ENCODE results near the gene PRPF38B.

DNA sequence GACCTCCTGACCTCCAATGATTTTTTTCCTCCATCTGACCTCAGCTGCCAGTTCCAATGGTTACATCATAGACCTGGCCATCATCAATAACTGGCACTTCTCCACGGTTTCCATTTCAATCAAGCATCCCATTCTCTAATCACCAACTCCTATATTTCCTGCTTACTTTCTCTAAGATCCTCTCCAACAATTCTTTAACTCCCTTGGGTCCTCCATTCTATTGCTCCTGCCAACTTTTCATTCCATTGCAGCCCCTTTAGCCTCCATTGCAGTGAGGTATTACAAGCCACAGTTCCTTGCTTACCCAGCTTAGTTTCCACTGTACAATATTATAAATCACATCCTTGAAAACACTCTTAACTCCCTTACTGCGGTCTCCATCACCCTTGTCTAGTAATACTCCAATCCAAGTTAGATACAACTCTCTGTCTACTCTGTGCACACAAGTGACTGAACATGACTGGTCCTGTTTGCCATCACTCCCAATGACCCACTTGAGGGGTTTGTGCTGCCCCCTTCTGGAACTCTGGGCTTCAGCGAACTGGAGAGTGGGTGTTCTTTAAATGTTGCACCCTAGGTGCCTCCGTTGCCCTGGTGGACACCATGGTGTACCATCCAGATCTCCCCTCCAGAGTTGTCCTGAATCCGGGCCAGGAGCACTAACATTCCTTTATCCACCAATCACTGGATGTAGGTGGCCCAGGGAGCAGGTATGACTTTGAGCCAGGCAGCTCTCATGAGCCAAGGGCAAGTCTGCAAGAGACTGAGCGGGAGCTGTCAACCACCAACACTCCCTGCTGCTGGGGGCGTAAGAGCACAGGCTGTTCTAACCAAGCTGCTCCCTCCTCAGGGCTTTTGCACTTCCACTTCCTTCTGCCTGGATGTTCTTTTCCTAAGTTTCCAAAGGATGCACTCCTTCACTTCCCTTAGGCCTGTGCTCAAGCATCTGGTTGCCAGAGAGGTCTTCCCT, 16.9 kb downstream of the PRPF38B start:
- TF ChIP-seq, protein P1, sequence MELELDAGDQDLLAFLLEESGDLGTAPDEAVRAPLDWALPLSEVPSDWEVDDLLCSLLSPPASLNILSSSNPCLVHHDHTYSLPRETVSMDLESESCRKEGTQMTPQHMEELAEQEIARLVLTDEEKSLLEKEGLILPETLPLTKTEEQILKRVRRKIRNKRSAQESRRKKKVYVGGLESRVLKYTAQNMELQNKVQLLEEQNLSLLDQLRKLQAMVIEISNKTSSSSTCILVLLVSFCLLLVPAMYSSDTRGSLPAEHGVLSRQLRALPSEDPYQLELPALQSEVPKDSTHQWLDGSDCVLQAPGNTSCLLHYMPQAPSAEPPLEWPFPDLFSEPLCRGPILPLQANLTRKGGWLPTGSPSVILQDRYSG (tag; conservative IDR thresholded peaks at IDR 0.05; ENCODE audit: low read depth): no peak
- TF ChIP-seq, protein P2, sequence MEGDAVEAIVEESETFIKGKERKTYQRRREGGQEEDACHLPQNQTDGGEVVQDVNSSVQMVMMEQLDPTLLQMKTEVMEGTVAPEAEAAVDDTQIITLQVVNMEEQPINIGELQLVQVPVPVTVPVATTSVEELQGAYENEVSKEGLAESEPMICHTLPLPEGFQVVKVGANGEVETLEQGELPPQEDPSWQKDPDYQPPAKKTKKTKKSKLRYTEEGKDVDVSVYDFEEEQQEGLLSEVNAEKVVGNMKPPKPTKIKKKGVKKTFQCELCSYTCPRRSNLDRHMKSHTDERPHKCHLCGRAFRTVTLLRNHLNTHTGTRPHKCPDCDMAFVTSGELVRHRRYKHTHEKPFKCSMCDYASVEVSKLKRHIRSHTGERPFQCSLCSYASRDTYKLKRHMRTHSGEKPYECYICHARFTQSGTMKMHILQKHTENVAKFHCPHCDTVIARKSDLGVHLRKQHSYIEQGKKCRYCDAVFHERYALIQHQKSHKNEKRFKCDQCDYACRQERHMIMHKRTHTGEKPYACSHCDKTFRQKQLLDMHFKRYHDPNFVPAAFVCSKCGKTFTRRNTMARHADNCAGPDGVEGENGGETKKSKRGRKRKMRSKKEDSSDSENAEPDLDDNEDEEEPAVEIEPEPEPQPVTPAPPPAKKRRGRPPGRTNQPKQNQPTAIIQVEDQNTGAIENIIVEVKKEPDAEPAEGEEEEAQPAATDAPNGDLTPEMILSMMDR (IDR thresholded peaks at IDR 0.05 in 2 of 3, conservative IDR thresholded peaks at IDR 0.05 in 1 of 3; ENCODE audit: insufficient read depth in 2 of 3, low read depth in 1 of 3, low read length in 3 of 3): peak; percentile 82 to 89 (median 86)
- no peak for TF ChIP-seq SIRT6 (IDR thresholded peaks at IDR 0.05; ENCODE audit: low read depth, low read length)
- no peak for TF ChIP-seq RBM34 (IDR thresholded peaks at IDR 0.05; ENCODE audit: borderline replicate concordance, insufficient read depth, low read length)
- TF ChIP-seq BRD4 (IDR thresholded peaks at IDR 0.05): no peak
- no peak for TF ChIP-seq ZNF384 (IDR thresholded peaks at IDR 0.05; ENCODE audit: low read depth, low read length)
- no peak for TF ChIP-seq MAFK (IDR thresholded peaks at IDR 0.05; ENCODE audit: low read length)
- TF ChIP-seq, protein P3, sequence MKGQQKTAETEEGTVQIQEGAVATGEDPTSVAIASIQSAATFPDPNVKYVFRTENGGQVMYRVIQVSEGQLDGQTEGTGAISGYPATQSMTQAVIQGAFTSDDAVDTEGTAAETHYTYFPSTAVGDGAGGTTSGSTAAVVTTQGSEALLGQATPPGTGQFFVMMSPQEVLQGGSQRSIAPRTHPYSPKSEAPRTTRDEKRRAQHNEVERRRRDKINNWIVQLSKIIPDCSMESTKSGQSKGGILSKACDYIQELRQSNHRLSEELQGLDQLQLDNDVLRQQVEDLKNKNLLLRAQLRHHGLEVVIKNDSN (CRISPR knock-in tag; IDR thresholded peaks at IDR 0.05): no peak
- TF ChIP-seq CBFA2T3 (IDR thresholded peaks at IDR 0.05): no peak
- no peak for TF ChIP-seq RFX5 (IDR thresholded peaks at IDR 0.05; ENCODE audit: low read depth, low read length)

Data from K562 (cell line).